Uterus (tissue), 2 donors: ENCODE data around the gene FBXO46.

Source experiments
- POLR2A ChIP-seq, 2 donors: fragments of 450-650 bp; IDR thresholded peaks; one replicate each; pipeline ENCODE4 v1.6.1; 2016; ENCODE audit warnings: antibody characterized with exemption in 2 of 2, mild to moderate bottlenecking in 1 of 2, moderate library complexity in 1 of 2
- TF ChIP-seq, protein P1 (sequence below), 4 experiments: fragments of 200-600 bp in 2 of 4; fragments of 450-650 bp in 2 of 4; sonication (generic) in 2 of 4; IDR thresholded peaks; one replicate each; pipeline ENCODE4 v1.5.1; 2016 to 2019; ENCODE audit warnings: antibody characterized with exemption in 4 of 4, mild to moderate bottlenecking in 2 of 4, moderate library complexity in 1 of 4

DNA sequence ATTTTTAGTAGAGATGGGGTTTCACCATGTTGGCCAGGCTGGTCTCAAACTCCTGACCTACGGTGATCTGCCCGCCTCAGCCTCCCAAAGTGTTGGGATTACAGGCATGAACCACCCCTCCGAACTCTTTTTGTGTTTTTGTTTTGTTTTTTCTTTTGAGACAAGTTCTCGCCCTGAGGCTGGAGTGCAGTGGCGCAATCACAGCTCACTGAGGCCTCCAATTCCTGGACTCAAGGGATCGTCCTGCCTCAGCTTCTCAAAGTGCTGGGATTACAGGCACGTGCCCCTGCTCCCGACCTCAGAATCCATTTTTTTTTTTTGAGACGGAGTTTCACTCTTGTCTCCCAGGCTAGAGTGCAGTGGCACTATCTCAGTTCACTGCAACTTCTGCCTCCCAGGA is 27.0 kb upstream of the FBXO46 start:
- no peak for TF ChIP-seq POLR2A (IDR thresholded peaks at IDR 0.05)
- TF ChIP-seq, protein P1, sequence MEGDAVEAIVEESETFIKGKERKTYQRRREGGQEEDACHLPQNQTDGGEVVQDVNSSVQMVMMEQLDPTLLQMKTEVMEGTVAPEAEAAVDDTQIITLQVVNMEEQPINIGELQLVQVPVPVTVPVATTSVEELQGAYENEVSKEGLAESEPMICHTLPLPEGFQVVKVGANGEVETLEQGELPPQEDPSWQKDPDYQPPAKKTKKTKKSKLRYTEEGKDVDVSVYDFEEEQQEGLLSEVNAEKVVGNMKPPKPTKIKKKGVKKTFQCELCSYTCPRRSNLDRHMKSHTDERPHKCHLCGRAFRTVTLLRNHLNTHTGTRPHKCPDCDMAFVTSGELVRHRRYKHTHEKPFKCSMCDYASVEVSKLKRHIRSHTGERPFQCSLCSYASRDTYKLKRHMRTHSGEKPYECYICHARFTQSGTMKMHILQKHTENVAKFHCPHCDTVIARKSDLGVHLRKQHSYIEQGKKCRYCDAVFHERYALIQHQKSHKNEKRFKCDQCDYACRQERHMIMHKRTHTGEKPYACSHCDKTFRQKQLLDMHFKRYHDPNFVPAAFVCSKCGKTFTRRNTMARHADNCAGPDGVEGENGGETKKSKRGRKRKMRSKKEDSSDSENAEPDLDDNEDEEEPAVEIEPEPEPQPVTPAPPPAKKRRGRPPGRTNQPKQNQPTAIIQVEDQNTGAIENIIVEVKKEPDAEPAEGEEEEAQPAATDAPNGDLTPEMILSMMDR (IDR thresholded peaks at IDR 0.05): no peak
